GM19035 (cell line): ENCODE measurements around the gene LRRC37A2.
"Not testable (repeated sequence)": the region's sequence is repeated elsewhere in the genome, so short reads cannot be mapped to it uniquely, and the experiment has no call there.

ENCODE experiments used
- ATAC-seq: cut with Tn5 transposase; IDR thresholded peaks from one replicate; pipeline ENCODE4 v1.9.1; 2021; ENCODE audit not compliant: unreplicated experiment

The LRRC37A2 gene

DNA sequence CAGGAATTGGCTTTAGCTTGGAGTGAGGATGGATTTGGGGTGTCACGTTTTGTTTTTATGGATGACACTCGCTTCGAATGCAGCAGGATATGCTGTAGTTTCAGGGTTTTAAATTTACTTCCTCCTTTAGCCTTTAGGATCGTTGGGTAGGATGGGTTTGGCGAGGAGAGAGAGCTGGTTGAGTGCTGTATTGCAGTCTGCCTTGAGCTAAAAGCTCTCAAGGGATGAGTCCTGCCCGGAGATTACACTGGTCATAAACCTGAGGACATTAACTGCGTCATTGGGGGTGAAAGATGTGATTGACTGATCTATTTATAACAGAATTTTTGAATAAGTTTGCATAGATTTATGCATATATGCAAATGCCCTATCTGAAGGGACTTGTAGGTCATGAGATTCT is 79.1 kb downstream of the LRRC37A2 start:
- not testable (repeated sequence) for ATAC-seq

DNA sequence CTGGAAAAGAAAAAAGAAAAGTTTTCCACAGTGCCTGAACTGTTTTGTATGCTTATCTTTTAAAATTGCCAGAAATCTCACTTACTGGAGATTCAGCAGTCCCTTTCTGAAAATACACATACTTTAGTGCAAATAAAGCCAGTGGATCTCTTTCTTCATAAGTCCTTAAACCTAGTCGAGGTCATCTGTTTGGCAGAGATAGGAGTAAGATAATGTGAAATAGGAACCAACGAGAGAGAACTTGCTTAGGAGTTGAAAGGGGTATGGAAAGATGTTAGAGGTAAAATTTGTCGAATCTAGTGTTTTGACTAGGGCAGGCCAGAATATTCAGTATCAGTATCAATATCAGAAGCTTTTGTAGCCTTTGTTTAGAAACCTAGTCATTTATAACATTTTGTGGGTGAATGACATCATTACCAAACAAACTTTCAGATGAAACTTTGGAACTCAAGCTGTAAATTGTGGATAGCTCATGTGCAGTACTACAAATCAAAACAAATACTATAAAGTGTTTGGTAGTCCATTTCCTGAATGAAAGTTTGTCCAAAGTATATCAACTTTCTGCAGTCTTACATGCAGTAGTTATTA is 86.2 kb downstream of the LRRC37A2 start:
- peak; percentile 68 for ATAC-seq

DNA sequence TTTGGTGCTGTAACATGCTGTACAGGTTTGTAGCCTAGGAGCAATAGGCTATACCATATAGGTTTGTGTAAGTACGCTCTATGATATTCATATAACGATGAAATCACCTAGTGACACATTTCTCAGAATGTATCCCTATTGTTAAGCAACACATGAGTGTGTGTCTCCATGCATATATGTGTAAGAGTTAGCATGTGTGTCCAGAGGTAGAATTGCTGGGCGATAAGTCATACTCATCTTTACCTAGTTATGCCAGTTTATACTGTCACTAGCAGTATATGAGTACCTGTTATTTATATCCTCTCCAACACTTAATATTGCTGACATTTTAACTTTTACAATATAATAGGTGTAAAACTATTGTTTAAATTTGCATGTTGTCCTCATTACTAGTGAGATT is 88.5 kb downstream of the LRRC37A2 start:
- ATAC-seq, result not testable (repeated sequence)

DNA sequence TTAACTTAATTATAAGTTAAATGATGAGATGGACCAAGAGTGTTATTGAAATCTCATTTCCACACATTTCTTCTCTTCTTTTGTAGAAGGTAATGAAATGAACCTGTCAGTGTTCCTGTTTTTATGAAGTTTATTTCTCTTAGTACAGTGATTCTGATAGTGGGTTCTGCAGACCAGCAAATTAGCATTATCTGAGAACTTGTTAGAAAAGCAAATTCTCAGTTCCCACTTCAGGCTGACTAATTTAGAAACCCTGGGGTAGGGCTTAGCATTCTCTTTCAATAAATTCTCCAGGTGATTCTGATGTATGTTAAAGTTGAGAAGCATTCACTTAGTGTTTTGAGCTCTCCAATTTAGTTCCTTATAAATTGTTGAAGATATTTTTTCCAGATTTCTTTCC is 90.9 kb downstream of the LRRC37A2 start:
- ATAC-seq, result peak; percentile 89
